Measurements from ENCODE around the gene TRIM7. TPM values are rescaled to one million over a fixed set of nuclear protein-coding genes. Genes with fewer than 3 reads are reported as not detected.

TRIM7 gene
- total and polyA plus RNA-seq, 8 donors: 1.9 to 11.1 (median 3.1) TPM

DNA sequence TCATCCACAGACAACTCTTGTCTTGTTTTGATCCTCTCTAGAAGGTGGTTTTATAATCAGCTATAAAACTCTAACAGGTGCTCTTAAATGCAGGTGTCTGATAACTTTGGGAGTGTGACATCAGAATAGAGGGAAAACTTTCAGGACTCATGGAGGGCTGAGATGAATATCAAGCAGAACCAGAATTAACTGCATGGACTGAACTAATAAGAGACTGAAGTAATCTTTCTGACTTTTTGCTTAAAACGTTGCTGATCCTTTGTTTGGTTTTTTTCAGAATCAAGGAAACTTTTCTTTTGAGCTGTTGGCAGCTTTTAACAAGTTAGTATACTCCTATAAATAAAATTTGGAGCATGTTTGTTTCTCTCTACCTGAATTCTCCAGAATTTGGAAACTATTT lies 59.9 kb downstream of the TRIM7 start:
- Histone ChIP-seq H3K4me3 (no peak overlapping the region), H3K36me3 (no peaks in the 10 kb centered on the region), H3K9me3 (no peaks in the 10 kb centered on the region), H3K27me3 (peaks cover 0 to 13% (median 0%) of the 10 kb centered on the region in 4 donors), H3K27ac (no peak overlapping the region), H3K4me1 (no peaks in the 10 kb centered on the region)
- intact Hi-C loops (cut with DNase I): no loop called here
- WGBS, 2 donors: 20 to 35% methylated on average over 1 of the region's 1 CpG
- TF ChIP-seq, protein P1, sequence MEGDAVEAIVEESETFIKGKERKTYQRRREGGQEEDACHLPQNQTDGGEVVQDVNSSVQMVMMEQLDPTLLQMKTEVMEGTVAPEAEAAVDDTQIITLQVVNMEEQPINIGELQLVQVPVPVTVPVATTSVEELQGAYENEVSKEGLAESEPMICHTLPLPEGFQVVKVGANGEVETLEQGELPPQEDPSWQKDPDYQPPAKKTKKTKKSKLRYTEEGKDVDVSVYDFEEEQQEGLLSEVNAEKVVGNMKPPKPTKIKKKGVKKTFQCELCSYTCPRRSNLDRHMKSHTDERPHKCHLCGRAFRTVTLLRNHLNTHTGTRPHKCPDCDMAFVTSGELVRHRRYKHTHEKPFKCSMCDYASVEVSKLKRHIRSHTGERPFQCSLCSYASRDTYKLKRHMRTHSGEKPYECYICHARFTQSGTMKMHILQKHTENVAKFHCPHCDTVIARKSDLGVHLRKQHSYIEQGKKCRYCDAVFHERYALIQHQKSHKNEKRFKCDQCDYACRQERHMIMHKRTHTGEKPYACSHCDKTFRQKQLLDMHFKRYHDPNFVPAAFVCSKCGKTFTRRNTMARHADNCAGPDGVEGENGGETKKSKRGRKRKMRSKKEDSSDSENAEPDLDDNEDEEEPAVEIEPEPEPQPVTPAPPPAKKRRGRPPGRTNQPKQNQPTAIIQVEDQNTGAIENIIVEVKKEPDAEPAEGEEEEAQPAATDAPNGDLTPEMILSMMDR (IDR thresholded peaks at IDR 0.05): no peak
- ATAC-seq (no peak), DNase-seq (no peak), FAIRE-seq (no peak)

Small RNA genes lying within 50 kb of the gene (microRNA-seq; reads per million reads assigned to microRNA genes)
- gene MIR4638: 0 to 0.88 reads per million in 2 donors

Other genes with a start within 250 kb of the TRIM7 start
- gene BTNL3, start 216.3 kb downstream of the TRIM7 start, total RNA-seq: under 1 TPM in 2 of 6 donors, not detected in 4; 0.09 to 0.14 TPM
- under 1 TPM in 1 of 2 donors, not detected in 1; 0.14 TPM for gene BTNL3, start 216.3 kb downstream of the TRIM7 start, polyA plus RNA-seq
- gene BTNL9, start 164.9 kb downstream of the TRIM7 start, total RNA-seq: 10 to 100 TPM in 1 of 6 donors, 1 to 10 TPM in 5; 2.7 to 21.2 (median 5.6) TPM
- 10 to 100 TPM; 38.2 to 57.0 TPM for gene BTNL9, start 164.9 kb downstream of the TRIM7 start, polyA plus RNA-seq
- gene OR2V1, start 74.0 kb downstream of the TRIM7 start, total RNA-seq: not detected
- gene OR2V1, start 74.0 kb downstream of the TRIM7 start, polyA plus RNA-seq: not detected
- gene OR2V2, start 57.6 kb downstream of the TRIM7 start, total RNA-seq: not detected
- gene OR2V2, start 57.6 kb downstream of the TRIM7 start, polyA plus RNA-seq: not detected
- gene TRIM41, start 18.1 kb upstream of the TRIM7 start, total RNA-seq: 10 to 100 TPM; 11.4 to 22.1 (median 12.1) TPM
- gene TRIM41, start 18.1 kb upstream of the TRIM7 start, polyA plus RNA-seq: 10 to 100 TPM; 17.3 to 28.7 TPM
- 1,000 to 10,000 TPM in 5 of 6 donors, 100 to 1,000 TPM in 1; 974 to 1,629 (median 1,266) TPM for gene RACK1, start 38.7 kb upstream of the TRIM7 start, total RNA-seq
- gene RACK1, start 38.7 kb upstream of the TRIM7 start, polyA plus RNA-seq: 1,000 to 10,000 TPM; 1,162 to 1,304 TPM
- gene TRIM52, start 55.9 kb upstream of the TRIM7 start, total RNA-seq: 10 to 100 TPM in 1 of 6 donors, 1 to 10 TPM in 5; 5.6 to 10.4 (median 7.4) TPM
- gene TRIM52, start 55.9 kb upstream of the TRIM7 start, polyA plus RNA-seq: 10 to 100 TPM; 12.8 to 18.1 TPM
- under 1 TPM in 2 of 6 donors, not detected in 4; 0.23 to 0.24 TPM for gene OR4F3, start 162.1 kb upstream of the TRIM7 start, total RNA-seq
- not detected for gene OR4F3, start 162.1 kb upstream of the TRIM7 start, polyA plus RNA-seq